AG09309 (cell line): ENCODE results near the gene ARL6IP6.
"Not testable (repeated sequence)": the region's sequence is repeated elsewhere in the genome, so short reads cannot be mapped to it uniquely, and the experiment has no call there.

Experiments used
- DNase-seq: peaks from one replicate; pipeline ENCODE4 v3.0.0-alpha.2; 2010; ENCODE audit warnings: low read depth
- H3K4me3 ChIP-seq: 2 replicates; pipeline ENCODE4 v1.5.1; 2011; ENCODE audit warnings: mild to moderate bottlenecking, low read depth, low read length, moderate library complexity; ENCODE audit not compliant: control insufficient read depth
- TF ChIP-seq, protein P1 (sequence below): IDR thresholded peaks from 2 replicates; pipeline ENCODE4 v1.5.1; 2011; ENCODE audit warnings: mild to moderate bottlenecking, low read depth, low read length, inconsistent platforms; ENCODE audit not compliant: insufficient read depth, control insufficient read depth; ENCODE audit errors: missing control alignments

Gene ARL6IP6

GRCh38 chr2:152718909-152719645, 657 bp downstream of the ARL6IP6 start:
- peak overlapping the region; percentile 97 for H3K4me3 ChIP-seq
- DNase-seq, result no peak
- TF ChIP-seq, protein P1, sequence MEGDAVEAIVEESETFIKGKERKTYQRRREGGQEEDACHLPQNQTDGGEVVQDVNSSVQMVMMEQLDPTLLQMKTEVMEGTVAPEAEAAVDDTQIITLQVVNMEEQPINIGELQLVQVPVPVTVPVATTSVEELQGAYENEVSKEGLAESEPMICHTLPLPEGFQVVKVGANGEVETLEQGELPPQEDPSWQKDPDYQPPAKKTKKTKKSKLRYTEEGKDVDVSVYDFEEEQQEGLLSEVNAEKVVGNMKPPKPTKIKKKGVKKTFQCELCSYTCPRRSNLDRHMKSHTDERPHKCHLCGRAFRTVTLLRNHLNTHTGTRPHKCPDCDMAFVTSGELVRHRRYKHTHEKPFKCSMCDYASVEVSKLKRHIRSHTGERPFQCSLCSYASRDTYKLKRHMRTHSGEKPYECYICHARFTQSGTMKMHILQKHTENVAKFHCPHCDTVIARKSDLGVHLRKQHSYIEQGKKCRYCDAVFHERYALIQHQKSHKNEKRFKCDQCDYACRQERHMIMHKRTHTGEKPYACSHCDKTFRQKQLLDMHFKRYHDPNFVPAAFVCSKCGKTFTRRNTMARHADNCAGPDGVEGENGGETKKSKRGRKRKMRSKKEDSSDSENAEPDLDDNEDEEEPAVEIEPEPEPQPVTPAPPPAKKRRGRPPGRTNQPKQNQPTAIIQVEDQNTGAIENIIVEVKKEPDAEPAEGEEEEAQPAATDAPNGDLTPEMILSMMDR, result no peak

- TF ChIP-seq, protein P1, result no peak
- no peak for DNase-seq
- no peak overlapping the region for H3K4me3 ChIP-seq
Measured at GRCh38 chr2:152720794-152721193, 2.4 kb downstream of the ARL6IP6 start.

- not testable (repeated sequence) for H3K4me3 ChIP-seq, DNase-seq
Measured at GRCh38 chr2:152722639-152723038, 4.2 kb downstream of the ARL6IP6 start.

DNA sequence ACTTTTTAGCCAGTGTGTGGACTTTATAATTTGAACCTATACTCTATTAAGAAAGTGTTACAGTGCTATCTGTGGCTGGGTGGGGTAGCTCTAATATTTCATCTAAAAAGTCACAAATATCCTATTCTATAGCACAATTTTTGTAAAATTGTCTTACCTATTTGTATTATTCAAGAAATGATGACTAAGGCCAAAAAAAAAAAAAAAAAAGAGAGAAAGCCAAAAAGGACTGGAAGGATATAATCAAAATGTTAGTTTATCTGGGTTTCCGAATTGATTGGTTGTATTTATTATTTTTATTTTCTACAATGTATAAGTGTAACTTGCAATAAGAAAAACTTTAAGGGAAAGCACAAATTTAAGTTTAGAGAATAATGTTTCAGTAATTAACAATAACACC, 5.5 kb downstream of the ARL6IP6 start:
- no peak overlapping the region for H3K4me3 ChIP-seq
- TF ChIP-seq, protein P1, result no peak
- DNase-seq, result no peak

DNA sequence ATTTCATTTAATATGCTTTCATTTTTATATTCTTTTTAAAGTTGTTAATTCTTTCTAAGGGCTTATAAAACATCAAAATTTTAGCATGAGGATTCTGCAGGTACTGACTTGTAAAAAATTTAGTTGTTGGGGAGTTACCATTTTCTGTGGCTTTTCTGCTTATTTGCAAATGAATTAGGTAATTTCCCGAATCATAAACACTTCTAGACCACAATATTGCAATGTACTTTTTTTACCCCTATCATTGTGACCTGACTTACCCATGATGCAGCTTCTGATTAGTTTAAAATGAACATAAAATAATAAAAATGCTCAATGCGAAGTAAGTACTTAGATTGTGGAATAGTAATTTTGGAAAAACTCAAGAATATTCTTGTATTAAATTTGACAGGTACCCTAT, 11.4 kb downstream of the ARL6IP6 start:
- TF ChIP-seq, protein P1, result no peak
- H3K4me3 ChIP-seq, result no peak overlapping the region
- DNase-seq, result no peak

GRCh38 chr2:152730591-152731333, 12.3 kb downstream of the ARL6IP6 start:
- DNase-seq, result no peak
- H3K4me3 ChIP-seq, result no peak overlapping the region
- TF ChIP-seq, protein P1, result no peak

DNA sequence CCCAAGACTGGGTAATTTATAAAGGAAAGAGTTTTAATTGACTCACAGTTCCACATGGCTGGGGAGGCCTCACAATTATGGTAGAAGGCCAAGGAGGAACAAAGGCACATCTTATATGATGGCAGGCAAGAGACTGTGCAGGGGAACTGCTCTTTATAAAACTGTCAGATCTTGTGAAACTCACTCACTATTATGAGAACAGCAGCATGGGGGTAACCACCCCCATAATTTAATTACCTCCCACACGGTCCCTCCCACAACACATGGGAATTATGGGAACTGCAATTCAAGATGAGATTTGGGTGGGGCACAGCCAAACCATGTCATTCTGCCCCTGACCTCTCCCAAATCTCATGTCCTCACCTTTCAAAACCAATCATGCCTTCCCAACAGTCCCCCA, 19.1 kb downstream of the ARL6IP6 start:
- not testable (repeated sequence) for DNase-seq, H3K4me3 ChIP-seq
